NB4 (cell line): ENCODE measurements around the gene GFOD1.

Source experiments
- POLR2A ChIP-seq: IDR thresholded peaks from 2 replicates; pipeline ENCODE4 v1.6.1; 2011; ENCODE audit warnings: mild to moderate bottlenecking; ENCODE audit not compliant: insufficient read length; ENCODE audit errors: extremely low read depth
- TF ChIP-seq, protein P1 (sequence below): IDR thresholded peaks from one replicate; pipeline ENCODE4 v1.5.1; 2012; ENCODE audit warnings: low read depth, low read length

DNA sequence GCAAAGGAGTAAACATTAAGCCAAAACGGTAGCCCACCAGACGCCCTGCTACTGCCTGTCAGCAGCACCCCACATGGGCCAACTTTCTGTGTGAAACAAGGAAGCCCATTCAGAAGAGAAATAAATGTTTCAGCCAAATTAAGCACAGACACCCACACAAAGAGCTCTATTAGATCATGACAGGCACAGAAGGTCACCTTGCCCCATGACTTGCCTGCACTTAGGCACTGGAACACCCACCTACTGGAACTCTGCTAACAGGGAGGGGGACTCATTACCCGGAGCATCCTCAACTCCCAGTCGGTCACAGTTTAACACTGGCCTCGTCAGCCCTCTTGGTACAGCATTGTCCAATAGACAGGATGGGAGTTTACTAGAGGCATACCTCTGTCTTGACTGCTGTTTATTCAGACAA lies 31.8 kb downstream of the GFOD1 start:
- TF ChIP-seq, protein P1, sequence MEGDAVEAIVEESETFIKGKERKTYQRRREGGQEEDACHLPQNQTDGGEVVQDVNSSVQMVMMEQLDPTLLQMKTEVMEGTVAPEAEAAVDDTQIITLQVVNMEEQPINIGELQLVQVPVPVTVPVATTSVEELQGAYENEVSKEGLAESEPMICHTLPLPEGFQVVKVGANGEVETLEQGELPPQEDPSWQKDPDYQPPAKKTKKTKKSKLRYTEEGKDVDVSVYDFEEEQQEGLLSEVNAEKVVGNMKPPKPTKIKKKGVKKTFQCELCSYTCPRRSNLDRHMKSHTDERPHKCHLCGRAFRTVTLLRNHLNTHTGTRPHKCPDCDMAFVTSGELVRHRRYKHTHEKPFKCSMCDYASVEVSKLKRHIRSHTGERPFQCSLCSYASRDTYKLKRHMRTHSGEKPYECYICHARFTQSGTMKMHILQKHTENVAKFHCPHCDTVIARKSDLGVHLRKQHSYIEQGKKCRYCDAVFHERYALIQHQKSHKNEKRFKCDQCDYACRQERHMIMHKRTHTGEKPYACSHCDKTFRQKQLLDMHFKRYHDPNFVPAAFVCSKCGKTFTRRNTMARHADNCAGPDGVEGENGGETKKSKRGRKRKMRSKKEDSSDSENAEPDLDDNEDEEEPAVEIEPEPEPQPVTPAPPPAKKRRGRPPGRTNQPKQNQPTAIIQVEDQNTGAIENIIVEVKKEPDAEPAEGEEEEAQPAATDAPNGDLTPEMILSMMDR = no peak
- no peak for TF ChIP-seq POLR2A
